Uterus (tissue), 4 donors: ENCODE measurements around the gene TPR. TPM values are rescaled to one million over a fixed set of nuclear protein-coding genes. Genes with fewer than 3 reads are reported as not detected.

Source experiments
- DNase-seq, 2 donors: peaks; one replicate each; pipeline ENCODE4 v3.0.0-alpha.2; 2019 to 2020
- H3K27ac ChIP-seq, 2 donors: fragments of 200-600 bp; sonication (generic); 1 replicate in 1 of 2; 2 replicates in 1 of 2; pipeline ENCODE4 v1.5.1; 2016 to 2018
- H3K27me3 ChIP-seq, 2 donors: fragments of 200-600 bp; sonication (generic); one replicate each; pipeline ENCODE4 v1.5.1; 2018 to 2019; ENCODE audit warnings: control low read depth in 1 of 2
- H3K36me3 ChIP-seq, 2 donors: fragments of 200-600 bp; sonication (generic); one replicate each; pipeline ENCODE4 v1.5.1; 2019; ENCODE audit warnings: control low read depth in 1 of 2
- H3K4me1 ChIP-seq, 2 donors: fragments of 200-600 bp; sonication (generic); one replicate each; pipeline ENCODE4 v1.5.1; 2018 to 2019; ENCODE audit warnings: control low read depth in 1 of 2
- H3K4me3 ChIP-seq, 2 donors: fragments of 200-600 bp; sonication (generic); 1 replicate in 1 of 2; 2 replicates in 1 of 2; pipeline ENCODE4 v1.5.1; 2018 to 2019; ENCODE audit warnings: mild to moderate bottlenecking in 1 of 2
- H3K9me3 ChIP-seq, 2 donors: fragments of 200-600 bp; sonication (generic); one replicate each; pipeline ENCODE4 v1.5.1; 2019; ENCODE audit warnings: control low read depth in 1 of 2
- POLR2A ChIP-seq, 2 donors: fragments of 450-650 bp; IDR thresholded peaks; one replicate each; pipeline ENCODE4 v1.6.1; 2016; ENCODE audit warnings: antibody characterized with exemption in 2 of 2, mild to moderate bottlenecking in 1 of 2, moderate library complexity in 1 of 2
- intact Hi-C: fragments of 100-400 bp; cut with DNase I; formaldehyde crosslinking; loops from one replicate; pipeline ENCODE4 v1.15.1; 2023; ENCODE audit warnings: low total_unique reads
- total RNA-seq, 4 donors: library from RNA; depleted of rRNA in 3 of 4; stranded (reverse); fragments of >200 nt in 3 of 4; gene quantifications; one replicate each; pipeline versions ENCODE4 v1.1.0 to v1.2.4, GENCODE V29; 2014 to 2023
- TF ChIP-seq, protein P1 (sequence below), 4 experiments: fragments of 200-600 bp in 2 of 4; fragments of 450-650 bp in 2 of 4; sonication (generic) in 2 of 4; IDR thresholded peaks; one replicate each; pipeline ENCODE4 v1.5.1; 2016 to 2019; ENCODE audit warnings: antibody characterized with exemption in 4 of 4, mild to moderate bottlenecking in 2 of 4, moderate library complexity in 1 of 4
- donor health status: DM: yes; HTN: yes; CAD: no.

Gene TPR
- total RNA-seq, 4 donors from 2014 or later = 33.8 to 165 (median 83.1) TPM

GRCh38 chr1:186325239-186325638 lies 49.8 kb downstream of the TPR start:
- TF ChIP-seq, protein P1, sequence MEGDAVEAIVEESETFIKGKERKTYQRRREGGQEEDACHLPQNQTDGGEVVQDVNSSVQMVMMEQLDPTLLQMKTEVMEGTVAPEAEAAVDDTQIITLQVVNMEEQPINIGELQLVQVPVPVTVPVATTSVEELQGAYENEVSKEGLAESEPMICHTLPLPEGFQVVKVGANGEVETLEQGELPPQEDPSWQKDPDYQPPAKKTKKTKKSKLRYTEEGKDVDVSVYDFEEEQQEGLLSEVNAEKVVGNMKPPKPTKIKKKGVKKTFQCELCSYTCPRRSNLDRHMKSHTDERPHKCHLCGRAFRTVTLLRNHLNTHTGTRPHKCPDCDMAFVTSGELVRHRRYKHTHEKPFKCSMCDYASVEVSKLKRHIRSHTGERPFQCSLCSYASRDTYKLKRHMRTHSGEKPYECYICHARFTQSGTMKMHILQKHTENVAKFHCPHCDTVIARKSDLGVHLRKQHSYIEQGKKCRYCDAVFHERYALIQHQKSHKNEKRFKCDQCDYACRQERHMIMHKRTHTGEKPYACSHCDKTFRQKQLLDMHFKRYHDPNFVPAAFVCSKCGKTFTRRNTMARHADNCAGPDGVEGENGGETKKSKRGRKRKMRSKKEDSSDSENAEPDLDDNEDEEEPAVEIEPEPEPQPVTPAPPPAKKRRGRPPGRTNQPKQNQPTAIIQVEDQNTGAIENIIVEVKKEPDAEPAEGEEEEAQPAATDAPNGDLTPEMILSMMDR (IDR thresholded peaks at IDR 0.05) = no peak
- no peak for TF ChIP-seq POLR2A (IDR thresholded peaks at IDR 0.05)
- no peaks in the 10 kb centered on the region for H3K27me3 ChIP-seq
- no peak overlapping the region for H3K4me3 ChIP-seq
- DNase-seq = no peak
- no peaks in the 10 kb centered on the region for H3K9me3 ChIP-seq
- intact Hi-C loops = no loop called here
- no peaks in the 10 kb centered on the region for H3K36me3 ChIP-seq
- H3K4me1 ChIP-seq = no peaks in the 10 kb centered on the region
- H3K27ac ChIP-seq = no peak overlapping the region

DNA sequence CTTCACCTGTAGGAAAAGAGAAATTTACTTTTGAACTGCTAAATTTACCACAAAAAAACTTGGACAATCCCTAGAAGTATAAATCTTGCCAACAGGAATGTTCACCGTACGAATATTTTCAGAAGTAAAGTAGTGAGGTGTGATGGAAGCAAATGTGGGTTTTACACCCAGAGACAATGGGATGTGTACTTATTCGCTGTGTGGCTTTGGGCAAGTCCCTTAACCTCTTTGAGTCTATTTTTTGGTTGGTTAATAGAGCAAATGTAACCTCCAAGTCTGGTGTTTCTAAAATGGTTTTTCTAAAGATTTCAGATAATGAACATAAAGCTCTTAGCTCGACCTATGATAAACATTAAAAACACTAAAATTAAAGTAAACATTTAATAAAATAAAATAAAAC lies 51.2 kb downstream of the TPR start:
- no peaks in the 10 kb centered on the region for H3K27me3 ChIP-seq
- no peaks in the 10 kb centered on the region for H3K36me3 ChIP-seq
- DNase-seq = no peak
- H3K4me3 ChIP-seq = no peak overlapping the region
- H3K9me3 ChIP-seq = no peaks in the 10 kb centered on the region
- H3K4me1 ChIP-seq = no peaks in the 10 kb centered on the region
- intact Hi-C loops = no loop called here
- no peak for TF ChIP-seq POLR2A (IDR thresholded peaks at IDR 0.05)
- TF ChIP-seq, protein P1 (IDR thresholded peaks at IDR 0.05) = no peak
- H3K27ac ChIP-seq = no peak overlapping the region

GRCh38 chr1:186315570-186315969 lies 59.5 kb downstream of the TPR start:
- no peaks in the 10 kb centered on the region for H3K27me3 ChIP-seq
- intact Hi-C loops = no loop called here
- H3K27ac ChIP-seq = no peak overlapping the region
- no peaks in the 10 kb centered on the region for H3K4me1 ChIP-seq
- H3K36me3 ChIP-seq = no peaks in the 10 kb centered on the region
- no peak overlapping the region for H3K4me3 ChIP-seq
- TF ChIP-seq POLR2A (IDR thresholded peaks at IDR 0.05) = no peak
- TF ChIP-seq, protein P1 (IDR thresholded peaks at IDR 0.05) = no peak
- no peak for DNase-seq
- no peaks in the 10 kb centered on the region for H3K9me3 ChIP-seq

DNA sequence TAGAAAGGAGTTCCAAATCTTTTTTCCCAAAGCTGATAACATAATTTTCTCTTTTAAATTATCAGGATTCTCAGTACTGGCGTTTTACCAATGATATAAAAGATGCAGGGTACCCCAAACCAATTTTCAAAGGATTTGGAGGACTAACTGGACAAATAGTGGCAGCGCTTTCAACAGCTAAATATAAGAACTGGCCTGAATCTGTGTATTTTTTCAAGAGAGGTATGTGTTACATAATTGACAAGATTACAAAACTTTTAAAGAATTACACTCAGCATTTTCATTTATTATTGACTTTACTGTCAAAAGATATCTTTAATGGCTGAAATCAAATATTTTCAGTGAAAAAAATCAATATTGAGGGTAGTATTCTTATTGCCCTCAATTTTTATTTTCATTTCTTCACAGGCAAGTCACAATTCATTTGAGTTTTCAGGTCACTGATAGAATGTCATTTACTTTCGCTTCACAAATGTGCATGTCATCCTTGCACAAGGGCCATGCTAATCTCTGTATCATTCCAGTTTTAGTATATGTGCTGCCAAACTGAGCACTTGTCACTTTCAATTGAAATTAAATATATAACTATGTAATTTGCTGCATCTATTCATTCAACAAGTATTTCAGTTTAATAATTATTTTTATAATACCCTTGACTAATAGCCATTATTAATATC lies 63.5 kb downstream of the TPR start:
- H3K36me3 ChIP-seq = no peaks in the 10 kb centered on the region

DNA sequence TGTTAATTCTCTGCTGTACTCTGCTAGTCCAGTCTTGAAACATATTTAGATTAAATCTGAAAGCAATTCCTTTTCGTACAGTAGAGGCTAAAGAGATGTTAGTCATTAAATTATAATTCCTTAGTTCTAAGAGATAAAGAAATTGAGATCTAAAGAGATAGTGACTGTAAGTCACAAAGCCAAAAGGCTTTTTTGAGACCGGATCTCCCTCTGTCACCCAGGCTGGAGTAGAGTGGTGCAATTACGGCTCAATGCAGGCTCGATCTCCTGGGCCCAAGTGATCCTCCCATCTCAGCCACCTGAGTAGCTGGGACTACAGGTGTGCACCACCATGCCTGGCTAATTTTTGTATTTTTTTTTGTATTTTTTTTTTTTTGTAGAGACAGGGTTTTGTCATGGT lies 64.7 kb downstream of the TPR start:
- intact Hi-C loops = no loop called here
- no peak overlapping the region for H3K4me3 ChIP-seq
- H3K36me3 ChIP-seq = no peaks in the 10 kb centered on the region
- no peaks in the 10 kb centered on the region for H3K9me3 ChIP-seq
- no peaks in the 10 kb centered on the region for H3K4me1 ChIP-seq
- no peaks in the 10 kb centered on the region for H3K27me3 ChIP-seq
- DNase-seq = no peak
- H3K27ac ChIP-seq = no peak overlapping the region
- TF ChIP-seq POLR2A (IDR thresholded peaks at IDR 0.05) = no peak
- TF ChIP-seq, protein P1 (IDR thresholded peaks at IDR 0.05) = no peak

More for the DNA sequence above, 63.5 kb downstream of the TPR start:
- Histone ChIP-seq H3K9me3 (no peaks in the 10 kb centered on the region), H3K27me3 (no peaks in the 10 kb centered on the region), H3K27ac (no peak overlapping the region), H3K4me1 (no peaks in the 10 kb centered on the region), H3K4me3 (no peak overlapping the region)
- no peak for DNase-seq
- intact Hi-C loops = no loop called here
- TF ChIP-seq, protein P1 (IDR thresholded peaks at IDR 0.05) = no peak
- no peak for TF ChIP-seq POLR2A (IDR thresholded peaks at IDR 0.05)
